Stimulated activated CD8-positive, alpha-beta memory T cell treated with anti-CD3 and anti-CD28 coated beads, Interleukin-4, amount 100 ng/mL, for 48 hours (primary cell): ENCODE data around the gene COG5.
"Not testable (repeated sequence)": the region's sequence is repeated elsewhere in the genome, so short reads cannot be mapped to it uniquely, and the experiment has no call there.

Experiments used
- DNase-seq: peaks from one replicate; pipeline ENCODE4 v3.0.0-alpha.2; 2020

Gene COG5

DNA sequence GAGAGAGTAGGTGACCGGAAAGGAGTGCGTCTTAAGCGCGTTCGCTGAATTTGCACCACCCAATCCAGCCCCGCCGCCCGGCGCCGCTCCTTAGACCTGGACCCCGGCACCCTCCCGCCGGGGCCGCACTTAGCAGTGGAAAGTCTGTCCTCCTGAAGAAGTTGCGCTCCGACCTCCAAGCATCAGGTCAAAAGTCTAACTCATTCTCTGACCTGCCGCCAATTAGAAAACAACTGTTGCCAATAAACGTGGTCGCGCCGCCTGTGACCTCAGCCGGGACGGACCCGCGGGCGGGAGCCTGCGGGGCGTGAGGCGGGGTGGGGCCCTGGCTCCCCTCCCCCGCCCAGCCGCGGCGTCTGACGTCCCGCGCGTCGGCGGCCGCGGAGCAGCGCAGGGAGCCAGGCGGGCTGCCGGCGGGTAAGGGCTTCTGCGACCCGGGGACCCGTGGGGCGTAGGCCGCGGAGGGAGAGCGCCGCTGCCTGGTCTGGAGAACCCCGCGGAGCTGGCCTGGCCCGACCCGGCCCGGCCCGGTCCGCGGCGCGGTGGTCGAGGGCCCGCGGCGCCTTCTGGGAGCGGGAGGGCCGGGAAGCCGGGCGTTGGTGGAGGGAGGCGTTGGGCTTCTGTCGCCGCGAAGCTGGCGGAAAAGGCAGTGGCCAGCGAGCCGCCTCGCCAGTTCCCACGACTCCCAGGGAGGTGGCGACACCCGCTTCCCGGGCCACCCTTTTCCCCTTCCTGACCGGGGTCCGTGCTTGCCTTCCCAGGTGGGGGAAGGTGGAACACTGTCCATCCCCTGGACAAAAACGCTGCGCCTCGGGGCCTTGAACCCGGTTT, 16.4 kb upstream of the COG5 start, which contains the start of gene BCAP29:
Gene BCAP29 (plus strand): TSS at position 362 of the 831 bp plus-strand sequence. CDS start 527 bp downstream, outside the sequence.
- DNase-seq: peak; percentile 80

DNA sequence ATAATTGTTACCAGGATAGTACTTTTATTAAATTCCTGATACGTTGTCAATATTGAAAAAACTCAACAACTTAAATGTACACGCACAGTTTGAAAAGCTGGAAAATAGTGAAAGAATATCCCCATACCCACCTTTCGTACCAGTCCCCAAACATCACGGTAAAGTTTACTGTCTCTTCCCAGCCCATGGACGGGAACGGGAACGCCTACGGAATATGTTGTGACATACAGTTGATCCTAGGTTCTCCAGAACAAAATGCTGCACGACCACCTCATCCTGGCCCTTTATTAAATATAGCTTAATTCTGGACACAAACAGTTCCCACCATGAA, 15.8 kb upstream of the COG5 start:
- no peak for DNase-seq

DNA sequence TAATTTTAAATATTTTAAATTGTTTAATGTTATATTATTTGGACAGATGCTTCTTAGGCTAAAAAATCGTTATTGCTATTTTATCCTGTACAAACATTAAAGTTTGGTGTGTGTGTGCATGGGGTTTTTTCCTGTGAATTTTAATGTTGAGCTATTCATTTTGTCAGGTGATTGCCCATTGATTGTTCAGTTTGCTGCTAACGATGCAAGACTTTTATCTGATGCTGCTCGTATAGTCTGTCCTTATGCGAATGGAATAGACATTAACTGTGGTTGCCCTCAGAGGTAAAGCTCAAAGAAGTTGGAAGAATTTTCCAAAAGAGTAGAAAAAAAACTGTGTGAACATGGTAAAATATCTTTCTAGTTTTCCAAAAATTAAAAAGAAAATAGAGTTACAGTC, 9.8 kb upstream of the COG5 start:
- DNase-seq: no peak

DNA sequence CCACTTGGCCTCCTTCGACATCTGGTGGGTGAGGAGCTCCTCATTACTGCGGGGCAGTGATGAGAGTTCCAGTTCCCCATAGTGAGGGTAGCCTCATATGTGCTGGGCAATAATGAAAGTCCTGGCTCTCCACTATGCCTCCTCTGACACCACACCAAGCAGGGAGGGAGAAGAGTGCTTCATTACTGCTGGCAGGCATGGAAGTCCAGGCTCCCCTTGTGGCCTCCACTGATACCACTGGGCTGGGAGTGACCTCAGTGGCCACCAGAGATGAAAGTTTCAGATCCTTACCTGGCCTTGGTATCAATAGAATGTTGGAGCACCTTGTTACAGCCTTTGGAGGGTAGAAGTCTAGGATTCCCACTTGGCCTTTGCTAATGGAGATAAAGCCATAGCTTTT, 6.6 kb upstream of the COG5 start:
- no peak for DNase-seq

DNA sequence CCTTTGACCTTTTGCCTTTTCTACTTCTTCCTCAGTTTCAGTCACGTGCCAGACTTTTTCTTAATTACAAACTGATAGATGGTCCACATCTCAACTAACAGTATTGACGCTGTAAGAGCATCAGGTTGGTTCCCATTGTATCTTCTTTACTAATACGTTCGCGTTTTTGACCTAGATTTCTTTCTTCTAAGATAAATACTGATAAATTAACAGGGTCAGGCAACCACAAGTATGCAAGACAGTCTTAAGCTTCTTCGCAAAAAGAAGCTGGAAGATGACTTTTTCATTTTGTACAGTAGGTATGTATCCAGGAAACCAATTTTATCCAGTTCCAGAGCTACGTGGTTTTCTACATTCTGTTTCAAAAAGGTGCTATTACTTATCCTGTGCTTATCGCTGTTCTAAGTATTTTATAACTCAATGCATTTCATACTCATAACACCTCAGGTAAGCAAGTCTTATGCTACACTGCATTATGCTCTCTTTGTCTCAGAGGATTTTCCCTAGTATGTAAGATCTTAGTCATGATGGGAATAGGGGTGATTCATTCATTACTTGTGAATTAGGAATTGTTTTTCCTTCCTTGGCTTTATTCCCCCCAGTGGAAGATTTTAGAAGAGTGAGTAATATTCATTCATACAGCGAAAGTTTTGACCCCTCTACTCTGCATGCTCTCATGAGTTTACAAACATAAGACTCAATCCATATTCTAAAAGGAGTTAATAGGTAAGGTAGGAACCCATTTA, 1.0 kb upstream of the COG5 start:
- DNase-seq: no peak

DNA sequence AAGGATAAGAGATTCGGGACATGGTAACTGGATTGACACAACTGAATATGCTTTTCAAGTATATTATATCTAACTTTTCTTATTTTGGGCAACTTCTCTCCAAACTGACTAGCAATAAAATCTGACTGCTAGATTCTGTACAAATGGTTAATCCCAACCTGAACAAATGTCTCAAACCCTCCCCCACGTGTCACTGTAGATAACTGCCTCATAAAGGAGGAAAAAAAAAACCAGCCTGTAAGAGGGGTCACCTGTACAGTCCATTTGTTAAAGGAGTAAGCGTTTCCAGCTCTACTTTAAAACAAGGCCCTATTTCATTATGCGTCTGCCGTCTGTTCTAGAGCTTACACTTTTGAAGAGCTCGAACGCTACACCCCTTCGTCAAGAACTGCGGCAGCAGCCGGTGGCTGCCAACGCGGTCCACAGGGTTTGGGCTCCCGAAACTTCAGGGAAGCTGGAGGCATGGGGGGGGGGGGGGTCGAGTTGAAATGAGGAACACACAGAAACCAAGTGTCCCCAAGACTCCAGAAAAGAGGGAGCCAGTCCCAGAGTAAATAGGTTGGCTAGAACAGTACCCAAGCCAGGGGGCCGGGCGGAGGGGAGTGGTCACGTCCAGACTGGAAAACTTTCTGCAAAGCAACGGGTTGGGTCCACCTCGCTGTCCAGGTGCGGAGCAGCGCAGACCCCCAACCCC, 492 bp downstream of the COG5 start:
- DNase-seq: no peak

DNA sequence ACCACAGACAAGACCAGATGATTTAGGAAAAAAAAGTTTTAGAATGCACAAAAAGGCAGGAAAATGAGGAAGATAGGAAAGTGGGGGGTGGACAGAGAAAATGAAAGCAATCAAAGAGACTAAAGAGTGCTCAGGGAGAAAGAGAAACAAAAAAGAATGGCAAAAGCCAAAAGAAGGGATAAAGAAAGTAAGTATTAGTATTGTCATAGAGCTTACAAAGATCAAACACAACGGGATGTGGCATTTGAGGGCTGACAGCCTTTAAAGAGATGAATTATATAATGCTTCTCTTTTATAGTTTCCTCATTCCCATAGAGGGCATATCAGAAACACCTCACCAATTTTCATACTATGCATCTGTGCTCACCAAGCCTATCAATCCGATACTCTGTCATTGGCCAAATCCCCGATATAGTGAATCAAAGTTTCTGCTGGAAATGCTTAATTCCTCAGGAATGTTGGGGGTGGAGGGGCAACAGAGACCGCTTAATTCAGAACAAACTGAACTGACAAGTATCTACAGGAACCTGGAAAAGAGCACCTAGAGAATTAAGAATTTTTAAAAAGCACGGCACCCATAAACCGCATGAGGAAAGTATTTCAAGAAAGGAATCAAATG, 2.7 kb downstream of the COG5 start:
- DNase-seq: no peak

DNA sequence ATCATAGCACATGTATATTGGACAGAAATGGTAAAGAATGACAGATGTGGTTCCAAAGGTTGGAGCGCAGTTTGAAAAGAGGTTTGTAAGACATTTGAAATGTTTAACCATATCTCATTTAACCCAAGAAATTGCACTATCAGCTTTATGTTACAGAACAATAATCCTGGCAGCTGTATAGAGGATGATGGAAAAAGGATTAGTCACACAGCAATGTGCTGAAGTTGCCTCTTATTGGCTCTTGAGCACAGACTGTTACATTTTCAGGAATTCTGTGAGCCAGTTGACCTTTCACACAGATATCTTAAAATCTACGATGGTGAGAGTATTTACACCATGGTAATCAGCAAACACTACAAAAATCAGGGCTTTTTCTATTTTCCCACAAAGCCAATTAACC, 3.9 kb downstream of the COG5 start:
- DNase-seq: no peak

DNA sequence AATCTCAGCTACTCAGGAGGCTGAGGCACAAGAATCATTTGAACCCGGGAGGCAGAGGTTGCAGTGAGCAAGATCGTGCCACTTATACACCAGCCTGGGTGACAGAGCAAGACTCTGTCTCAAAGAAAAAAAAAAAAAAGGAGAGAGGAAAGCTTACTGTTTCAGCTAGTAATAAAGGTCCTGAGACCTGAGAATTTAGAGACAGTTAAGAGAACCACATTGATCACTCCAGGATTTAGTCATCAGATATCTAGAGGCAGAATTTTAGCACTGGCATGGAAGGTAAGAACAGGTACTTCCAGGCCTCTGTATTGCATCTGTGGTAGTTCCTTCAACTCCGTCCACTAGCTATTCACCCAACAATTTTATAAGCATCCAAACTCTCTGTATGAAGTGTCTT, 7.8 kb downstream of the COG5 start:
- no peak for DNase-seq

DNA sequence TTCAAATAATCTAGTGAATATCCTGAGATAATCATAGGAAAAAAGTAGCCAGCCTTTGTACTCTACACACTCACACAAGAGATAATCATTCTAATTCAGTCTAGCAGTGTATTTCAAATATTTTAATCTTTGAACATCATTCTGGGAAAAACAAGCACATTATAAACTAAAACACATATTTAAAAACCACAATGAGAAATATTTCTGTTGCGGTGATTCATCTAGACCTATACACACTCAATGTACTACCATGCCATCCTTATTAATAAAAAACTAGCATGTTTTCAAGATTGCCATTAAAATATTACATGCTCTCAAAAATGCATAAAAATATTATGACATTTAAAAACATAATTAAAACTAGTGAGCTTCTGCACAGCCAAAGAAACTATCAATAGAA, 11.8 kb downstream of the COG5 start:
- DNase-seq: no peak

DNA sequence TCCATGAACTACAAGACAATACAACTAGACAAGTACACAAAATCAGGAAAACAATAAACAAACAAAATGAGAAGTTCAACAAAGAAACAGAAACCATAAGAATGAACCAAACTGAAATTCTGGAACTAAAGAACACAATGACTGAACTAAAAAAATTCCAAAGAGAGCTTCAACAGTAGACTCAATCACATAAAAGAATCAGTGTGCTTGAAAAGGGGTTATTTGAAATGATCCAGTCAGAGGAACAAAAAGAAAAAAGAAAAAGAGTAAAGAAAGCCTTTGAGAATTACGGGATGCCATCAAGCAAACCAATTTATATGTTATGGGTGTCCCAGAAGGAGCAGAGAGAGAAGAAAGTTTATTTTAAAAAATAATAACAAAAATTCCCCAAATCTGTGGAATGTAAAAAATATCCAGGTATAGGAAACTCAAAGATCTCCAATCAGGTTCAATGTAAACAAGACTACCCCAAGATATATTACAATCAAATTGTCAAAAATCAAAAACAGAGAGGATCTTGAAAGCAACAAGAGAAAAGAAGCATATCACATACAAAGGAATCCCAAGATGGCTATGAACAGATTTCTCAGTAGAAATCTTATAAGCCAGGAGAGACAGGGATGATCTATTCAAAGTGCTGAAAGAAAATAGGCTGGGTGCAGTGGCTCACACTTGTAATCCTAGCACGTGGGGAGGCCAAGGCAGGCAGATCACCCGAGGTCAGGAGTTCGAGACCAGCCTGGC, 18.7 kb downstream of the COG5 start:
- no peak for DNase-seq

DNA sequence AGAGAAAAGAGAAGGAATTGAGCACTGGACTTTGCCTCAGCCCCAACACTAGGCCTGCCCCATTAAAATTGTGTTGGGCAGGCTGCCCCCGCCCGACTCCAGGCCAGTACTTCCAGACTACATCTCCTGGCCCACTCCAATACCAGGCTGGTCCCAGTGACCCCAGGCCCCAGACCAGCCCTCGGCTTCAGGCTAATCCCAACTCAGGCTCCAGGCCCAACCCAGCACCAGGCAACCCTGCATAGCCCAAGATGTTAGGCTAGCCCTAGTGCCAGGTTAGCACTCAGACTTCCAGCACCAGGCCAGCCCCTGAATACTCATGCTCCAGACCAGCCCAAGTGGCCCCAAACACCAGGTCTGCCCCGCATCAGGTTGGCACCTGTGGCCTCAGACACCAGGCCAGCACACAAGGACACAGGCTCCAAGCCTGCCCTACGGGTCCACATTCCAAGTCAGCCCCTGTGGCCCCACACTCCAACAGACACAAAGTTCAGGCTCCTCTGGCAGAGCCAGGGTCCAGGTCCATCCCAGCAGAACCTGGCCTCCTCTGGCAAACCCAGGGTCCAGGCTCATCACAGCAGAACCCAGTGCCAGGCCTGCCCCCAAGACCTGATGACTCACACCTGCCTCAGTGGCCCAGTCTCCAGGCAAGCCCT, 20.3 kb downstream of the COG5 start:
- no peak for DNase-seq

DNA sequence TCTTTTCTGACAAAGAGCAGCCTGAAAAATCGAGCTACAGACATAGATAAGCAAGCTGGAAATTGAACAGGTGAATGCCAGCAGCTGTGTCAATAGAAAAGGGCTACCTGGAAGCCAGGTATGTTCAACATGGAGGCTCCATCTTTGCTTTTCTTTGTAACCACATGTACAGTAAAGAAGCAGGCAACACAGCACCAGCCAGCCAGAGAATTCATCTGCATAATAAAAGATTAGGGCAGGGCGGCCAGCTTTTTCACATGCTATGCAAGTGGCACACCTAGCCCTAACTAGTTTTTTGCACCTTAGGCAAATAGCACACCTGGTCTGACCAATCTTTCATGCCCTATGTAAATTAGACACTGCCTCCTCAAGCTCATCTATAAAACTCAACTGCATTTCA, 25.7 kb downstream of the COG5 start:
- DNase-seq: no peak

DNA sequence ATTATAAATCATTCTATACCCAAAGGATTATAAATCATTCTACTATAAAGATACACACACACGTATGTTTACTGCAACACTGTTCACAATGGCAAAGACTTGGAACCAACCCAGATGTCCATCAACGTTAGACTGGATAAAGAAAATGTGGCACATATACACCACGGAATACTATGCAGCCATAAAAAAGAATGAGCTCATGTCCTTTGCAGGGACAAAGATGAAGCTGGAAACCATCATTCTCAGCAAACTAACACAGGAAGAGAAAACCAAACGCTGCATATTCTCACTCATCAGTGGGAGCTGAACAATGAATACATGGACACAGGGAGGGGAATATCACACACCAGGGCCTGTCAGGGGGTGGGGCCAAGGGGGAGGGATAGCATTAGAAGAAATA, 26.5 kb downstream of the COG5 start:
- not testable (repeated sequence) for DNase-seq

DNA sequence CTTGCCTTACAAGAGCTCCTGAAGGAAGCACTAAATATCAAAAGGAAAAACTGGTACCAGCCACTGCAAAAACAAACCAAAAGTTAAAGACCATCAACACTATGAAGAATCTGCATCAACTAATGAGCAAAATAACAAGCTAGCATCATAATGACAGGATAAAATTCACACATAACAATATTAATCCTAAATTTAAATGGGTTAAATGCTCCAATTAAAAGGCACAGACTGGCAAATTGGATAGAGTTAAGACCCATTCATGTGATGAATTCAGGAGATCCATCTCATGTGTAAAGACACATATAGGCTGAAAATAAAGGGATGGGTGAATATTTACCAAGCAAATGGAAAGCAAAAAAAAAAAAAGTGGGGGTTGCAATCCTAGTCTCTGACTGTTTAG, 29.6 kb downstream of the COG5 start:
- DNase-seq: no peak

DNA sequence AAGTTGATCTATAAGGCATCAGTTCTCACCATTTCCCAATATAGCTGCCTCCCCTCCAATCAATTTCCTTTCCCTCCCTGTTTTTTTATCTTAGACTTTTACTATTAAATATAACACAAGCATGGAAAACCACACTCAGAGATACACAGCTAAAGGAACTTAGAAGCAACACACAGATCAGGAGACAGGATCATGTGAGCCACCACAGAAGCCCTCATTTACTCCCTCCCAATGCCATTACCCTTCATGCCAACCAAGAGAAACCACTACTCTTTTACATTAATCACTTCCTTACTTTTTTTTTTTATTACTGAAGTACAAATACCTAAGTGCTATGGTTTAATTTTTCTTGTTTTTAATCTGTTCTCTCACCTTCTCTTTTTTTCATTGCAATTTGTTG, 33.0 kb downstream of the COG5 start:
- no peak for DNase-seq

DNA sequence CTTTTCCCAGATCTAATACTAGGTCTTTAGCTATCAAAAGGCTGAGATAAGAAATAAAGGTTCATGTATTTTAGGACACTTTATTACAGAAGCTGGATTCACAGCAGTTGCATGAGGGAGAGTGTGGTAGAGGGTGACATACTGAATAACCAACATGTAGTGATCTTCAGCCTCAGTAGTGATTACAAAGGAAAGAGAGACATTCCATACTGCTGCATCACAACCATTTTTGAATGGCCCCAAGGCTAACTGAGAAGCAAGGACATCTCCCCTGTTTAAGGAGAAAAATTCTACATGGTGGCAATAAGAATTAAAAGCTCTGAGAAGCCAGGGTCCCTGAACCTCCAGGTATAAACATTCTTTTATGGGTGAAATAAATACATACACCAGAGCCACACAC, 35.3 kb downstream of the COG5 start:
- no peak for DNase-seq

DNA sequence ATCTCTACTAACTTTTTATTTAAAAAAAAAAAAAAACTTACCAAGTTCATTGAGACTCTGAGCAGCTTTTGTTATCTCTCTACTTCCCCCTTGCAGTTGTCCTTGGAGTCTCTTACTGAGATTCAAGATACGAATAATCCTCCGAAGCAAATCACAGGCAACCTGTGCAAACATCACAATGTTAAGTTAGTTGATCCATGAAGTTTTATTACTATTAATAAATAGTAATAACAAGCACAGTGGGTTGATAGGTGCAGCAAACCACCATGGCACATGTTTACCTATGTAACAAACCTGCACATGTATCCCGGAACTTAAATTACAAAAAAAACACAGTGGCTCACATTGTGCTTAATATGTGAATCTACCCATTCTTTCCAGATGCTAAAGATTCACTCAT, 36.5 kb downstream of the COG5 start:
- no peak for DNase-seq

DNA sequence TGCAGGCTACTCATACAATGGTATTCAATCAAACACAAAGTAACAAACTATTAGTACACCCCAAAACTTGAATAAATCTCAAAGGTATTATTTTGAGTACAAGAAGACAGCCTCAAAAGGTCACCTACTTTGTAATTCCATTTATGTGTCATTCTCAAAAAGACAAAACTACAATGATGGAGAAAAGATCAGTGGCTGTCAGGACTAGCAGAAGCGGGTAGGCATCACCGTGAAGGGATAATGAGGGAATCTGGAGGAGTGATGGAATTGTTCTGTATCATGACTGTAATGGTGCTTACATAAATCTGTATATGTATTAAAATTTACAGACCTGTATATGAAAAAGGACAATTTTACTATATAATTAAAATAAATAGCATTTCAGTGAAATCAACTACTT, 37.0 kb downstream of the COG5 start:
- no peak for DNase-seq

DNA sequence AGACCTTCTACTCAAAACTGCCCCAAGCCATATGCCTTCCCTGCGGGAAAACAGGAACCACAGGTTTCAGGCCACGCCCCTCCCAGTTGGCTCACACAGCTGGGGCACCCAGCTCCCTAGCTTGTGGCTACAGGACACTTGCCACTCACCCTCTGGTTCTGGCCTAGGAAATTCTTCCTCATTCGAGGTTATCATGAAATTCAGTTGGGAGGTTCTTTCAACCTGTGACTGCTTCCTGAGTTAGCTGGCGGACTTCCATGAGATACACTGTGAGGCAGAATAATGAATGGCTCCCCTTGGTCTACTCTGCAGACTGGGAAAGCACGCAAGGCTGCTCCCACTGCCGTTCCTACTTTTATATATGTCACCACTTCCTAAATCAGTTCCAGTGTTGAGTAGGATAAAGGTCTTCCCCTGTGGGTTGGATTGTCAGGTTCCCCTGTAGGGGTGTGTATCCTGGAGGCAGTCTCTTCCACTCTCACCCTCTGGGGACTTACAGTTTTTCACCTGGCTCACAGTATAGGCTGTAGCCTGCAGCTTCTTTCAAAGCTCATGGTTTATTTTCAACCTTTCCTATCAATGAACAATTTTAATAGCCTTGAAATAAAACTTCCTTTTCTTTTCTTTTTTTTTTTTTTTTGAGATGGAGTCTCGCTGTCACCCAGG, 56.9 kb downstream of the COG5 start:
- DNase-seq: no peak

DNA sequence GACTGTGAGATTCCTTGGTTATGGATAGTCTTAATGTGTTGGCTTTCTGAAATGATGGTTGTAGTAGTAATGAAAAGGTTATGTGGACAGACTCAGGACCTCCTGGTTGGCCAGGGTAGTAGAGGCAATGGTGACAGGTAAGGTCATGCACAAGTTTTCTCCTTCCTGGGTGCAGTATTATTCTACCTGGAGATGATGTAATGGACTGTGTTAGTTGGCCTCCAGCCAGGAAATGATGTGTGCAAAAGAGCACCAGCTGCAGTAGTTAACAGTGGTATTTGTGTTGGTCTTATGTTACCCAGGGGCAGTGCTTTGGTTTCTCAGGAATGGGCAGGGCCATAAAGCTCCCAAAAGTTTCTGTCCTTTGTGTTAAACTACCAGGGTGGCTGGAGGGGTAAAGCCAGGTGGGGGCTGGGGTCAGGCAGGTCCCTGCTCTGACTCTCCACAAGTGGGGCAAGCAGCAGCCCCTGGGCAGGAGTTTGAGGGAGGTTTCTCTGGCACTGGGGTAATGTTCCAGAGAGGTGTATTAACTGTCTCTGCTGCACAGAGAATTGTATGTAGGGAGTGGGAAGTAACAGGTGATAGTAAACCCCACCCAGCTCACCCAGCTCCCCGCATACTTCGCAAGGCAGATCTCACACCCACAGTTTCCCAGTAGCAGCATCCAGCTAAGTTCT, 57.6 kb downstream of the COG5 start:
- DNase-seq: no peak
